Stimulated activated CD4-positive, alpha-beta T cell treated with anti-CD3 and anti-CD28 coated beads, Interleukin-12 subunit alpha, Interleukin-12 subunit beta, amount 100 ng/mL, for 48 hours (primary cell): ENCODE results near the gene CGB1.
A peak's percentile ranks its signal among the peaks of the same experiment; 100 is the strongest.
"Not testable (repeated sequence)": the region's sequence is repeated elsewhere in the genome, so short reads cannot be mapped to it uniquely, and the experiment has no call there.

Experiments
- DNase-seq, 3 donors: peaks; one replicate each; pipeline ENCODE4 v3.0.0-alpha.2; 2020; ENCODE audit warnings: low read depth in 2 of 3, low spot score in 1 of 3

The CGB1 gene

GRCh38 chr19:49022116-49022515, 14.6 kb downstream of the CGB1 start:
- no peak for DNase-seq

GRCh38 chr19:49020931-49021895, 15.5 kb downstream of the CGB1 start:
- DNase-seq: no peak

GRCh38 chr19:49020342-49020741, 16.4 kb downstream of the CGB1 start:
- no peak for DNase-seq

- DNase-seq: peak; percentile 37 to 69 (median 51)
Measured at GRCh38 chr19:49019242-49019932, 17.3 kb downstream of the CGB1 start.

- not testable (repeated sequence) for DNase-seq
Measured at GRCh38 chr19:49018388-49019241, 18.1 kb downstream of the CGB1 start.

- peak in 2 of 3 donors; percentile 39 to 42 for DNase-seq
Measured at GRCh38 chr19:49017666-49018351, 18.9 kb downstream of the CGB1 start.

GRCh38 chr19:49017041-49017665, 19.5 kb downstream of the CGB1 start, which contains the start of gene LHB:
TSS of gene LHB (minus strand) at chr19:49017091. CDS start at chr19:49017081, 10 bp downstream.
- no peak for DNase-seq

GRCh38 chr19:49016067-49016839, 20.4 kb downstream of the CGB1 start:
- no peak for DNase-seq

- no peak for DNase-seq
Measured at GRCh38 chr19:49014870-49015255, 21.8 kb downstream of the CGB1 start.

- DNase-seq: no peak
Measured at GRCh38 chr19:49014123-49014869, 22.4 kb downstream of the CGB1 start.

- DNase-seq: no peak
Measured at GRCh38 chr19:49011194-49011593, 25.5 kb downstream of the CGB1 start.

GRCh38 chr19:49010453-49010852, 26.2 kb downstream of the CGB1 start:
- no peak for DNase-seq

- no peak for DNase-seq
Measured at GRCh38 chr19:49009828-49010227, 26.9 kb downstream of the CGB1 start.

- DNase-seq: no peak
Measured at GRCh38 chr19:49006905-49007304, 29.8 kb downstream of the CGB1 start.

GRCh38 chr19:49004964-49005614, 31.6 kb downstream of the CGB1 start:
- DNase-seq: no peak

- no peak for DNase-seq
Measured at GRCh38 chr19:49004133-49004532, 32.6 kb downstream of the CGB1 start.

- DNase-seq: peak; percentile 50 to 69 (median 67)
Measured at GRCh38 chr19:48999481-49000325, 37.0 kb downstream of the CGB1 start.
